Measurements from ENCODE around the gene DCST1.
A peak's percentile ranks its signal among the peaks of the same experiment; 100 is the strongest.

Gene DCST1

DNA sequence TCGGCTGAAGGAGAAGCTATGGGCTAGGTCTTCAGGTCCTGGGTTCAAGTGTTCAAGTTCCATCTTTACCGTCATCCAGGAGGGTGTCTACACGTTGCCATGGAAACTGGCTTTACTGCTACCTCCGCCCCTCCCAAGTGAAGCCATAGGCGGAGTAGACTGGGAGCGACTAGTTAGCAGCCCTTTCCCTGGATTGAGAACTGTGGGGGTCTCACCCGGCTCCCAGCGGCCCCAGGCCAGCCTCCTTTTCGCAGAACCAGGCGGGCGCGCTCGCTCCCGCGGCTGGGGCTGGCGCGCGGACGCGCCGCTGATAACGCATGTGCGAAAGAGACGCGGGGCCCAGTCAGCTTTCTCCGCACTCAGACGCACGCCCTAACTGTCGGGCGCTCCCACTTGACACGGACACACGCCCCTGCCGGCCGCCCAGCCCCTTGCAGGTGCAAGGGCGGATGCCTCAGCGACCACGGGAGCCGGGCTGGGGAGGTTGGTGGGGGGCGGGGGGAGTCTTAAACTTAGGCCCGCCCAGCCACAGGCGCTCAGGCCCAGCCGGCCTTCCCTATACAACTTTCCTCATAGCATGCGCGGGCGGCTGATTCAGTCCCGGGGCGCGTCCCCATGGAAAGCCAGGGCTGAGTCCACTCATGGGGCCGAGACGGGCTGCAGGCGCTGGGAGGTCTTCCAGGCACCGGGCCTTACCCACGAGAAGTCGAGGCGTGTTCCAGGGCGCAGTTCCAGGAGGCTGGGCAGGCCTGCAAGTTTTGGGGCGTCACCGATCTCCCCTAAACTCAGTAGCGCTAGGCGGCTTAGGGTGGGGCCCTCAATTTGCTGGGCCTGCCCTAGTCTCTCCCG lies 37.3 kb downstream of the DCST1 start:
- peak; percentile 92 to 93 for DNase-seq
- TF ChIP-seq GATA1 (IDR thresholded peaks at IDR 0.05; ENCODE audit: low read depth, low read length) = no peak
- TF ChIP-seq POLR2A (IDR thresholded peaks at IDR 0.05; ENCODE audit: low read length) = no peak

DNA sequence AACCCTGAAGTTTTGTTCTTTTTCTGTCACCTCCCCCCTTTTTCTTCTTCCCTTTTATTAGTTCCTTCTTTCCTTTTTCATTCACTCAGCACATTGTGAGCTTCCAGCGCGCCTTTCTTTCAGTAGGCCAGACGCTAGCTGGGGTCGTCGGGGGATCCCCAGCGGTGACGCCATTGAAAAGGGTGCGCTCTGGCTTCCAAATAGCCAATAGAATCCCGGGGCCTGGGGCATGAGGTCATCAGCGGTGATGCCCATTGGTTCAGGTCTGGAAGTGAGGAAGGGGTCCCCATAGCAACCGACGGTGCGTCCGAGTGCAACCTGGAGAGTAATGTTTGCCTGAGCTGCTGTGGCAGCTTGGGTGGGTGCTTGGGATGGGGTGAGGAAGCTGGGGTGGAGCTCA lies 38.1 kb downstream of the DCST1 start:
- TF ChIP-seq POLR2A (IDR thresholded peaks at IDR 0.05; ENCODE audit: low read length) = no peak
- no peak for TF ChIP-seq GATA1 (IDR thresholded peaks at IDR 0.05; ENCODE audit: low read depth, low read length)
- no peak for DNase-seq

DNA sequence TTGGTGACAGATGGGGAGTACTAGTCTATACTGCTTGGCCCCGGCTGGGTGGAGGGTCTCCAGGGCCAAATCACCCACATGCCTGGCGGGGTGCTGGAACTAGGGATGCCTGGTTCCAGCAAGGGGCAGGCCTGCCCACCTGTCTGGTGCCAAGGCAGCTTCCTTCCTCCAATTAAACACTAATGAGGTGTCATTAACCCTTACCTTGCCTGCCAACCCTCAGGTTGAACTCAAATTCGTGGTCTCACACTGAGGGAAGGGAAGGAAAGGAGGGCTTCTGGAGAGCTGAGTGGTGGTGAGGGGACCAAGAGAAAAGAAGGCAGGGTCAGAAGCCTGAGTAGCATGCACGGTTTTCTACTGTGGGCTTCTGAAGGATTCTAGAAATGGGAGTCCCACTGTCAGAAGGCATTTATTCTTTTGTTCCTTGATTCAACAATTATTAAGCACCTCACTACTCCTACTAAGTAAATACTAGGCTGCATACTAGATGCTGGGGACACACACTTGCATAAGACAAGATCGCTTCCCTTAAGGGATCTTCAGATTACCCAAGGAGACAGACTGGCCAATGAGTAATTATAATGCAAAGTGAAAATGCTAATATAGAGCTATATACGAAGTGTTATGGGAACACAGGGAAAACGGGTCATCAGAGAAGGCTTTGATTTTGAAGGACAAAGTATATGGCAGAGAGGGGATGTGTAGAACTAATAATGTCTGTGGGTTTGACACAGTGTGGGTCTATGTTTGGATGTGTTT lies 39.1 kb downstream of the DCST1 start:
- no peak for TF ChIP-seq POLR2A (IDR thresholded peaks at IDR 0.05; ENCODE audit: low read length)
- no peak for TF ChIP-seq GATA1 (IDR thresholded peaks at IDR 0.05; ENCODE audit: low read depth, low read length)
- DNase-seq = no peak

DNA sequence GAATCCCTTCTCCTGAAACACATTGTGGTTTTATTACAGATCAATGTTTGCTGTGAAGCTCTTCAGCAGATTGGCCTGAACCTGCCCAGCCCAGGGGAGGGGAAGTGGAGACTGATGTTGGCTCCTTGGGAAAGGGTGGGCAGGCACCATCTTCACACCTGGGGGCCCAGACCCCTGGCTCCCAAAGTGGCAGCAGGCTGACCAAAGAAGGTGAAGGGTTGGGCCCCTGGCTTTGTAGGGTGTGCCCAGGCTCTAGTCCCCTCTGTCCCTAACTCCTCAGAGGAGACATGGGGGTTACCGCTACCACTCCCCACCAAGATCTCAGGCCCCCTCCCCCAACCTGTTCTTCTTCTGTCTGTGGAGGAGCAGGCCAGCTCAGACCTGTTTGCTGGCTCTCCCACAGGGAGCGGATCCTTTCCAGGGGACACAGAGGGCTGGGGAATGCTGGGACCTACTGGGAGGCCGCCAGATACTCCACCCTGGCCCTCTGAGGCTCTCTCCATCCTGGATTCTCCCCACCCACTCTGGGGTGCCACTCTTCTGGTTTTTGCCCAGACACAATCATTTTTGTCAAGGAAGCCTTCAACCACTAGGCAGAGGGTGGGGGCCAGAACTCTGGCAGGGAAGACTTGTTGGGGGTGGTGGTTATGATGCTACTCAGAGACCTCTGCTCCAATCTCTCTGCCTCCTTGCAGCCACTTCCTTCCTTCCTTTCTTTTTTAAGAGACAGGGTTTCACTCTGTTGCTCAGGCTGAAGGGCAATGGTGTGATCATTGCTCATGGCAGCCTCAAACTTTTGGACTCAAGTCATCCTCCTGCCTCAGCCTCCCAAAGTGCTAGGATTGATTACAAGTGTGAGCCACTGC lies 40.0 kb downstream of the DCST1 start:
- no peak for DNase-seq
- TF ChIP-seq GATA1 (IDR thresholded peaks at IDR 0.05; ENCODE audit: low read depth, low read length) (no peak), POLR2A (IDR thresholded peaks at IDR 0.05; ENCODE audit: low read length) (no peak)

DNA sequence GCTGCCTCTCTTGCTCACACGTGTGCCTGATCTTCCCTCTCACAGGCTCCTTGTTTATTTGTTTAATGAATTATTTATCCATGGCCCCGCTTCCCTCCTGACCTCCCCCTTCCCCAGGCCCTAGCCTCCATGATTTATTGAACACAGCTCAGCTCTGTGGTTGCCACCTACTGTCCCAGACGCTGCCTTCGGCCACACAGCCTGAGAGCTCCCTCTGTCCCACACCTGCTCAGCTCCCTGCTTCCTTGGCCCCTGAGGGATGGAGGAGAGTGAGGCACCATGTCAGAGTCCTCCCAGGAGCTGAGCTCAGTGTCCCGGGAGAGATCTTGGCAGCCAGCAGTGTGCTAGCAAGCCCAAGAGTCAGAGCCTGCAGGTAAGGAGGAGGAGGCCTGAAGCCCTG lies 41.9 kb downstream of the DCST1 start:
- TF ChIP-seq POLR2A (IDR thresholded peaks at IDR 0.05; ENCODE audit: low read length) (no peak), GATA1 (IDR thresholded peaks at IDR 0.05; ENCODE audit: low read depth, low read length) (no peak)
- no peak for DNase-seq

DNA sequence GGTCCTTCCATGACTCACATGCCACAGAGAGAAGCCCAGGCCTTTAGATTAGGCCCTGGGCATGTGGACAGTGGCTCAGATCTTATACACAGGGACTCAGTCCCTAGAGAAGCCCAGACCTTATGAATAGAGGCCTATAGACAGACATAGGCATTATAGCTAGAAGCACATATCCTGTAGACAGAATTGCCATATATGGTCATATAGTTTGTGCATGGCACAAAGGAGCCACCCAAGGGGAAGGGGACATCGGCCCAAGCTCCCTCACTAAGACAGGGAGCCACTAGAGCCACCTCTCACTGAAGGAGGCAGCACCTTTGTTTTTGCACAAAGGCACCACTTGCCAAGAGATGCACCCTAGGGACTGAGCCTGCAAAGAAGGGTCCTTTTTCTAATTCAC lies 42.7 kb downstream of the DCST1 start:
- TF ChIP-seq GATA1 (IDR thresholded peaks at IDR 0.05; ENCODE audit: low read depth, low read length) (no peak), POLR2A (IDR thresholded peaks at IDR 0.05; ENCODE audit: low read length) (no peak)
- DNase-seq = no peak

DNA sequence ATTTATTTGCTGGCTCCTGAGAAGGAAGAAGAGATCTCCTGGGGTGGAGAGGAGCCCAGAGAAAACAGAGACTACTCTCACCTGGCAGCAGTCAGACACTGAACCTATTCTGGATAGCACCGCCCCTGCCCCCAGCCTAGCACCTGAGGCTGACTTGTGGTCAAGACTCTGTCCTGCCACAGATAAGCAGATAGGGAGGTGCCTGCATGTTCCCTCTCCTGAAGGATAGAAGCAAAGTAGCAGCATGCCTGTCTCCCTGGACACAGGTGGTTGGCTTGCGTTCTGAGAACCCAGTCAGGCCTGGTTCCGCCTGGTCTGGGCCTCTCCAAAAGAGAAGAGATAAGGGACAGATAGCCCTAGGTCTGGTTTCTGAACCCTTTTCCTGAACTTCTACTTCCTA lies 43.7 kb downstream of the DCST1 start:
- TF ChIP-seq POLR2A (IDR thresholded peaks at IDR 0.05; ENCODE audit: low read length) (no peak), GATA1 (IDR thresholded peaks at IDR 0.05; ENCODE audit: low read depth, low read length) (no peak)
- DNase-seq = peak in 1 of 2 experiments; percentile 35

DNA sequence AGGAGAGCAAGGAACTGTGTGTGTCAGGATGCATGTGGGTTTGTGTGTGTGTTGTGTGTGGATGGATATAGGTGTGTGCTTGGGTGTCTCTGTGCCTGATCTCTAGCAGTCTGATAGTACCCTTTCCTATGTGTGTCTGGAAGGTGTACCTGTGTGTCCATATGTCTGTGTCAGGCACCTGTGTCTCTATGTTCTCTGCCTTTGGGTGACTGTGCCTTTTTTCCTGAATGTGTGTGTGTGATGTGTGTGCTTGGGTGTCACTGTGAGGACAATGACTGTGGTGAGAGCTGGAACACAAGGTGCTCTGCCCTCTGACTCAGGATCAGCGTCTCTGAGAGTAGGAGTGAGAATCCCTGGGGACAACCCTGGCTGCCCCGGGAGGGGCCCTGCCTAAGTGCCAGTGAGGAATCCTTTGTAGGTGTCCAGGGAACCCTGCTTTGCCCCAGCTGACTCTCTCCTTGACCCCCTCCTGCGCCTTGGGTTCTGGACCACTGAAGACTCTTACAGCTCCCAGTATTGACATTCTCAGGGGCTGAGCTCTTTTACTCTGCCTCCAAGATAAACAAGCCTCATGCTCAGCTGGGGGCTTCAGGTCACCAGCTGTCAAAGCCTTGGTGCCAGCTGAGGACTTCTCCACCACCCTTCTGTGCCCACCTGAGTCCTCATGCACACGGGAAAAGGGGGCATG lies 44.3 kb downstream of the DCST1 start:
- no peak for DNase-seq

DNA sequence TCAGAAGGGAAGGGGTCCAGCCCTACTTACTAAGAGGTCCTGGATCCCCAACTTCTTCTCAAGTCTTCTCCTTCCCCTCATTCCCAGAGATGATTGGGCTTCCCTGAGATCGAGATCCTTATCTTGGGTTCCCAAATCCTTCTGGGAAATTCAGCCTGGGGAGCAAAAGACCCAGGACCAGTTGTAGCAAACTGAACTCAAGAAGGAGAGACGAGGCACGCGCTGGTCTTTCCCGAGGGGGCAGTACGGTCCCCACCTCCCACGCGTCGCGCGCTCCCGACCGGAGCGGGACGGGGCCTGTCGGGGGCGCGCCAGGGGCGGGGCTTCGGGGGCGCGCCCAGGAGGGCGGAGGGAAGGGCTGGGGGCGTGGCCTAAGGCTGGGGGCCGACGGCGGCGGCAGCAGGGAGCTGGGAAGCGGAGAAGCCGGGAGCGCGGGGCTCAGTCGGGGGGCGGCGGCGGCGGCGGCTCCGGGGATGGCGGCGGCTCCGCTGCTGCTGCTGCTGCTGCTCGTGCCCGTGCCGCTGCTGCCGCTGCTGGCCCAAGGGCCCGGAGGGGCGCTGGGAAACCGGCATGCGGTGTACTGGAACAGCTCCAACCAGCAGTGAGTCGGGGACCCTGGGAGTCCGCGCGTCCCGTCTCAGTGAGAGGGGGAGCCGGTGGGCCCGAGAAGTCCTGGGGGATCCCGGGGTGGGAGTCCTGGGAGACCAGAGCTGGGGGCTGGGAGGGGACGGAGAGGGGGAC lies 45.0 kb downstream of the DCST1 start, which contains the start of gene EFNA3:
Gene EFNA3, plus strand, starts transcription at position 369 of the 741 bp plus-strand sequence. Its CDS starts 105 bp downstream, at position 474.
- TF ChIP-seq GATA1 (IDR thresholded peaks at IDR 0.05; ENCODE audit: low read depth, low read length) (no peak), POLR2A (IDR thresholded peaks at IDR 0.05; ENCODE audit: low read length) (no peak)
- DNase-seq = peak; percentile 75 to 85

More for the DNA sequence above, 44.3 kb downstream of the DCST1 start:
- TF ChIP-seq POLR2A (IDR thresholded peaks at IDR 0.05; ENCODE audit: low read length) (no peak), GATA1 (IDR thresholded peaks at IDR 0.05; ENCODE audit: low read depth, low read length) (no peak)

DNA sequence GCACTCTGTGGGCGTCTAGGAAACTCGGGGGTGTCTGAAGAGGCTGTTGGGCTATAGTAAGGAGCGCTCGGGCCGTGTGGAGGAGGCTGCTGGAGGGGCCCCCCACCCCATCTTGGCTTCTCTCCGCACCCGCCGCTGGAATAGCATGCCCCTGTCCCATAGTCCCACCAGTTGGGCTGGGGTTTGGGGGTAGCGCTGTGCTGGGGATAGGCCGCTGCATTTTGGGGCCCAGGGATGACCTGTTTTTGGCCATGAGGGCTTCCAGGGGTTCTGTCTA lies 45.5 kb downstream of the DCST1 start:
- no peak for DNase-seq
- TF ChIP-seq GATA1 (IDR thresholded peaks at IDR 0.05; ENCODE audit: low read depth, low read length) = no peak
- no peak for TF ChIP-seq POLR2A (IDR thresholded peaks at IDR 0.05; ENCODE audit: low read length)

DNA sequence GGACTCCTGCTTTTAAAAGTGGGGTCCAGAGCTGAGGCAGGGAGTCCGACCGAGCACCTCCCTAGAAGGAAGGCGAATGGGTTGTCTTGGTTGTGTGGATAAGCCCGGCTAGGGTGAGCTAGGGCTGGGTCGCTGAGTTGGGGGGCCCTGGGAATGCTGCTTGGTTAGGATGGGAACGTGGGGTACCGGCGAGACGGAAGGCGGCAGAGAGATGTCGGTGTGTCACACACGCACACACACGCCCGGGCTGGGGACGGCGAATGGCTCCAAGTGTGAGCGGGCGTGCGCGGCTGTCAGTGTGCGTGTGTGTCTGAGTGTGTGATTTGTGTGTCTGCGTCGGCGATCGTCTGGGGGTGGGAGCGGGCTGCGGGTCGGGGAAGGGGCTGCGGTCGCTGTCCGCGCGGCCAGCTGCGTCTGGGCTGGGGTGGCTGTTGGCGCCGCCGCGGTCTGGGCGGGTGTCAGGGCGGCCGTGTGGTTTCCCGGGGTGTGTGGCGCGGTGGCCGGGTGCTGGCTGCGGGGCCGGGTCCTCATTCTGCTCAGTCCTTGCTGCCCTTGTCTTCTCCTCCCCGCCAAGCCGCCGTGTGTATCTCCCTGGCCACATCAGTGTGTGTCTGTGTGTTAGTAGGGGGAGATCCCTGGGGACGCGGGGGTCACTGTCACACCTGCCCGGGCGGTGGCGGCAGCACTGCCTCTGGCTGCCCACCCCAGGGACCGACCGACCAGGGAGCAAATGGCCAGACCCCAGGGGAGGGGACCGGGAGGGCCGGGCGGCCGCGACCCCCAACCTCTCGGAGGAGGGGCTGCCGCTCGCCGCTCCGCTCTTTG lies 46.1 kb downstream of the DCST1 start:
- peak in 1 of 2 experiments; percentile 36 for DNase-seq
- TF ChIP-seq GATA1 (IDR thresholded peaks at IDR 0.05; ENCODE audit: low read depth, low read length) = no peak

Measured in erythroblast (primary cell).